IMR-90 (cell line): ENCODE results near the gene SORBS1. TPM values are rescaled to one million over a fixed set of nuclear protein-coding genes. Genes with fewer than 3 reads are reported as not detected.

ENCODE experiments used
- ATAC-seq: fragments of 200-7000 bp; cut with Tn5 transposase; 2 replicates; pipeline ENCODE4 v1.9.1; 2020; ENCODE audit warnings: low read depth, mild to moderate bottlenecking, moderate library complexity
- BruUV-seq: library from RNA; stranded (reverse); fragments of 400-500 nt; replicated peaks from 2 replicates; lab custom pipeline; 2021; lab: Mats Ljungman, UMichigan
- CTCF ChIA-PET: fragments of 300-600 bp; formaldehyde crosslinking; extraction: SDS; loops from one replicate; lab custom pipeline; 2021; ENCODE audit warnings: antibody characterized with exemption; lab: Yijun Ruan, JAX
- POLR2A ChIA-PET: fragments of 300-600 bp; sonication (Branson Sonifier 250); formaldehyde crosslinking; loops from one replicate; lab custom pipeline; 2022; ENCODE audit warnings: antibody characterized with exemption; ENCODE audit not compliant: unreplicated experiment; lab: Charles Lee
- DNase-seq: peaks from one replicate; pipeline ENCODE4 v3.0.0; 2013
- H2AFZ ChIP-seq: replicated peaks from 2 replicates; pipeline ENCODE3; 2013; ENCODE audit warnings: low read length, mild to moderate bottlenecking; ENCODE audit not compliant: poor library complexity
- H2AK5ac ChIP-seq: 2 replicates; pipeline ENCODE4 v1.6.1; 2013; ENCODE audit warnings: low read depth, low read length, inconsistent platforms
- H2AK9ac ChIP-seq: replicated peaks from 2 replicates; pipeline ENCODE3; 2013; ENCODE audit warnings: mild to moderate bottlenecking, low read depth, low read length, moderate library complexity; ENCODE audit not compliant: poor library complexity
- H2BK120ac ChIP-seq: 2 replicates; pipeline ENCODE4 v1.6.1; 2013; ENCODE audit warnings: low read depth, low read length, inconsistent platforms
- H2BK15ac ChIP-seq: 3 replicates; pipeline ENCODE4 v1.6.1; 2013; ENCODE audit warnings: low read depth, low read length, inconsistent platforms
- H2BK20ac ChIP-seq: 2 replicates; pipeline ENCODE4 v1.6.1; 2013; ENCODE audit warnings: low read depth, mild to moderate bottlenecking, inconsistent platforms, low read length, moderate library complexity
- H2BK5ac ChIP-seq: 2 replicates; pipeline ENCODE4 v1.6.1; 2013; ENCODE audit warnings: mild to moderate bottlenecking, low read depth, low read length, inconsistent platforms; ENCODE audit not compliant: poor library complexity, severe bottlenecking
- H3K14ac ChIP-seq: replicated peaks from 2 replicates; pipeline ENCODE4 v1.6.1; 2013; ENCODE audit warnings: low read depth, low read length, inconsistent platforms
- H3K18ac ChIP-seq: 2 replicates; pipeline ENCODE4 v1.6.1; 2013; ENCODE audit warnings: low read depth, low read length, control low read depth
- H3K23ac ChIP-seq: 2 replicates; pipeline ENCODE4 v1.6.1; 2013; ENCODE audit warnings: low read depth, low read length, inconsistent platforms
- H3K27ac ChIP-seq: 2 replicates; pipeline ENCODE4 v1.5.1; 2013; ENCODE audit warnings: mild to moderate bottlenecking, control low read depth, low read length; ENCODE audit not compliant: insufficient read depth
- H3K27me3 ChIP-seq: 2 replicates; pipeline ENCODE4 v1.6.1; 2013; ENCODE audit warnings: low read length; ENCODE audit not compliant: control insufficient read depth, insufficient read depth
- H3K36me3 ChIP-seq: 2 replicates; pipeline ENCODE4 v1.6.1; 2013; ENCODE audit warnings: low read length, mixed read lengths; ENCODE audit not compliant: control insufficient read depth, insufficient read depth
- H3K4ac ChIP-seq: 2 replicates; pipeline ENCODE4 v1.6.1; 2013; ENCODE audit warnings: low read depth, low read length, inconsistent platforms
- H3K4me1 ChIP-seq: 2 replicates; pipeline ENCODE4 v1.6.1; 2013; ENCODE audit warnings: low read length, mixed read lengths; ENCODE audit not compliant: control insufficient read depth, insufficient read depth
- H3K4me2 ChIP-seq: 2 replicates; pipeline ENCODE4 v1.6.1; 2013; ENCODE audit warnings: low read depth, mild to moderate bottlenecking, control low read depth, low read length, moderate library complexity
- H3K4me3 ChIP-seq: 2 replicates; pipeline ENCODE4 v1.5.1; 2013; ENCODE audit warnings: low read depth, mild to moderate bottlenecking, control low read depth, low read length, moderate library complexity; ENCODE audit not compliant: insufficient read depth
- H3K56ac ChIP-seq: 2 replicates; pipeline ENCODE4 v1.6.1; 2013; ENCODE audit warnings: low read length, inconsistent platforms; ENCODE audit not compliant: insufficient read depth; ENCODE audit errors: extremely low read depth
- H3K79me1 ChIP-seq, 2 experiments: 2 replicates each; pipeline ENCODE4 v1.6.1; 2013; ENCODE audit warnings: low read length in 2 of 2, inconsistent platforms in 1 of 2, low read depth in 1 of 2
- H3K9ac ChIP-seq: 2 replicates; pipeline ENCODE4 v1.6.1; 2013; ENCODE audit warnings: low read depth, low read length, control low read depth
- H3K9me1 ChIP-seq: 2 replicates; pipeline ENCODE4 v1.6.1; 2013; ENCODE audit warnings: low read length, inconsistent platforms; ENCODE audit not compliant: insufficient read depth
- H3K9me3 ChIP-seq: 2 replicates; pipeline ENCODE4 v1.6.1; 2013; ENCODE audit warnings: low read length; ENCODE audit not compliant: control insufficient read depth, insufficient read depth
- H4K20me1 ChIP-seq: 2 replicates; pipeline ENCODE4 v1.6.1; 2013; ENCODE audit warnings: low read length, inconsistent platforms; ENCODE audit not compliant: insufficient read depth
- H4K5ac ChIP-seq: 2 replicates; pipeline ENCODE4 v1.6.1; 2013; ENCODE audit warnings: mild to moderate bottlenecking, low read depth, low read length, control low read depth
- H4K8ac ChIP-seq, 2 experiments: 2 replicates each; pipeline ENCODE4 v1.6.1; 2013; ENCODE audit warnings: low read depth in 2 of 2, low read length in 2 of 2, control low read depth in 1 of 2, inconsistent platforms in 1 of 2
- H4K91ac ChIP-seq: 2 replicates; pipeline ENCODE4 v1.6.1; 2013; ENCODE audit warnings: low read depth, low read length, inconsistent platforms; ENCODE audit not compliant: insufficient read depth
- BHLHE40 ChIP-seq: fragments of 150-350 bp; IDR thresholded peaks from 2 replicates; pipeline ENCODE4 v1.6.1; 2016; ENCODE audit warnings: mild to moderate bottlenecking, low read depth, low read length
- CEBPB ChIP-seq: IDR thresholded peaks from 2 replicates; pipeline ENCODE4 v1.6.1; 2012; ENCODE audit warnings: low read depth, low read length, improper control_type of control experiment
- CHD1 ChIP-seq: IDR thresholded peaks from 2 replicates; pipeline ENCODE4 v1.6.1; 2012; ENCODE audit warnings: low read depth, low read length, improper control_type of control experiment
- CTCF ChIP-seq: conservative IDR thresholded peaks from 2 replicates; pipeline ENCODE4 v1.5.1; 2012; ENCODE audit warnings: mild to moderate bottlenecking, low read depth, low read length, improper control_type of control experiment
- FOS ChIP-seq: fragments of 150-350 bp; IDR thresholded peaks from 2 replicates; pipeline ENCODE4 v1.6.1; 2016; ENCODE audit warnings: low read depth, low read length
- MAFK ChIP-seq: IDR thresholded peaks from 2 replicates; pipeline ENCODE4 v1.6.1; 2012; ENCODE audit warnings: low read depth, low read length, improper control_type of control experiment
- MAZ ChIP-seq: IDR thresholded peaks from 2 replicates; pipeline ENCODE4 v1.6.1; 2012; ENCODE audit warnings: low read depth, mild to moderate bottlenecking, low read length, improper control_type of control experiment, moderate library complexity, borderline replicate concordance
- MXI1 ChIP-seq: IDR thresholded peaks from 2 replicates; pipeline ENCODE4 v1.6.1; 2012; ENCODE audit warnings: low read depth, mild to moderate bottlenecking, low read length, moderate library complexity, borderline replicate concordance
- POLR2A ChIP-seq: IDR thresholded peaks from 2 replicates; pipeline ENCODE4 v1.6.1; 2012; ENCODE audit warnings: mild to moderate bottlenecking, low read depth, low read length
- RAD21 ChIP-seq: IDR thresholded peaks from 2 replicates; pipeline ENCODE4 v1.6.1; 2012; ENCODE audit warnings: low read length, improper control_type of control experiment
- RFX5 ChIP-seq: IDR thresholded peaks from 2 replicates; pipeline ENCODE4 v1.8.0; 2012; ENCODE audit warnings: low read depth, mild to moderate bottlenecking, low read length, moderate library complexity
- SMC3 ChIP-seq: fragments of 150-350 bp; IDR thresholded peaks from 2 replicates; pipeline ENCODE4 v1.6.1; 2016; ENCODE audit warnings: low read depth, mild to moderate bottlenecking, antibody characterized with exemption, low read length, moderate library complexity
- USF2 ChIP-seq: fragments of 150-350 bp; IDR thresholded peaks from 2 replicates; pipeline ENCODE4 v1.6.1; 2017; ENCODE audit warnings: mild to moderate bottlenecking, antibody characterized with exemption, low read length, low read depth
- WGBS, 2 experiments: methylation state at CpG; one replicate each; pipeline versions ENCODE4 v1.1.5 to v1.1.7; 2013; ENCODE audit warnings: missing lambda C conversion rate in 2 of 2; ENCODE audit not compliant: insufficient read length in 1 of 2; ENCODE audit errors: extremely low coverage in 2 of 2; 5-methylcytosine and 5-hydroxymethylcytosine counted together
- dilution Hi-C: fragments of 300-500 bp; cut with HindIII; formaldehyde crosslinking; loops from one replicate; pipeline ENCODE4 v1.14.3; 2018; ENCODE audit warnings: low sequenced_read_pairs; ENCODE audit not compliant: unreplicated experiment
- in situ Hi-C: fragments of 300-500 bp; cut with MboI; formaldehyde crosslinking; loops from 3 replicates; pipeline ENCODE4 v1.14.3; 2019; ENCODE audit warnings: low sequenced_read_pairs, inconsistent platforms, mixed read lengths
- intact Hi-C: fragments of 100-400 bp; cut with micrococcal nuclease; formaldehyde crosslinking; loops from 2 replicates; pipeline ENCODE4 v1.10.0; 2022
- polyA plus RNA-seq, 3 experiments: library from polyadenylated mRNA; depleted of rRNA; stranded (reverse); fragments of >200 nt; gene quantifications; 2 replicates each; pipeline ENCODE4 v1.2.3, GENCODE V29; 2012; ENCODE audit warnings: low replicate concordance in 1 of 3
- total RNA-seq: library from RNA; depleted of rRNA; stranded (reverse); fragments of >200 nt; gene quantifications from 2 replicates; pipeline ENCODE4 v1.2.3, GENCODE V29; 2012
- TF ChIP-seq, protein P1 (sequence below): fragments of 150-350 bp; IDR thresholded peaks from 2 replicates; pipeline ENCODE4 v1.6.1; 2016; ENCODE audit warnings: low read depth, mild to moderate bottlenecking, low read length, moderate library complexity, borderline replicate concordance

The SORBS1 gene
- total and polyA plus RNA-seq, 2 of the 4 experiments (the other 2 are of a cell fraction): 0.18 to 0.32 TPM

- no peak for DNase-seq
- H2BK20ac ChIP-seq: no peak overlapping the region
Observed at GRCh38 chr10:95532536-95532935, 28.6 kb downstream of the SORBS1 start.

More at GRCh38 chr10:95532536-95532935, 28.6 kb downstream of the SORBS1 start:
- TF ChIP-seq, protein P1, sequence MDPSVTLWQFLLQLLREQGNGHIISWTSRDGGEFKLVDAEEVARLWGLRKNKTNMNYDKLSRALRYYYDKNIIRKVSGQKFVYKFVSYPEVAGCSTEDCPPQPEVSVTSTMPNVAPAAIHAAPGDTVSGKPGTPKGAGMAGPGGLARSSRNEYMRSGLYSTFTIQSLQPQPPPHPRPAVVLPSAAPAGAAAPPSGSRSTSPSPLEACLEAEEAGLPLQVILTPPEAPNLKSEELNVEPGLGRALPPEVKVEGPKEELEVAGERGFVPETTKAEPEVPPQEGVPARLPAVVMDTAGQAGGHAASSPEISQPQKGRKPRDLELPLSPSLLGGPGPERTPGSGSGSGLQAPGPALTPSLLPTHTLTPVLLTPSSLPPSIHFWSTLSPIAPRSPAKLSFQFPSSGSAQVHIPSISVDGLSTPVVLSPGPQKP: no peak
- TF ChIP-seq SMC3 (no peak), RAD21 (no peak), USF2 (no peak), POLR2A (no peak), BHLHE40 (no peak), CHD1 (no peak), MAZ (no peak), MXI1 (no peak), RFX5 (no peak), CEBPB (no peak), MAFK (no peak), FOS (no peak), CTCF (no peak)
- no peak for ATAC-seq
- Histone ChIP-seq H4K8ac (no peak overlapping the region), H3K9me1 (no peaks in the 10 kb centered on the region; the same call in 1 of the 2 replicates), H2AFZ (no peak overlapping the region), H4K20me1 (no peaks in the 10 kb centered on the region), H3K9me3 (no peaks in the 10 kb centered on the region), H2BK15ac (no peak overlapping the region), H2AK9ac (no peak overlapping the region), H3K27ac (no peak overlapping the region), H3K79me1 (no peaks in the 10 kb centered on the region), H3K56ac (no peak overlapping the region), H3K4me2 (no peak overlapping the region), H2BK120ac (no peak overlapping the region), H3K9ac (no peak overlapping the region), H3K4me3 (no peak overlapping the region), H3K14ac (no peak overlapping the region), H2BK5ac (no peak overlapping the region), H3K27me3 (no peaks in the 10 kb centered on the region), H4K91ac (no peak overlapping the region), H2AK5ac (no peak overlapping the region), H3K23ac (no peak overlapping the region), H3K4ac (no peak overlapping the region), H3K36me3 (no peaks in the 10 kb centered on the region), H4K5ac (no peak overlapping the region), H3K4me1 (no peaks in the 10 kb centered on the region), H3K18ac (no peak overlapping the region)
- dilution Hi-C loops (no loop called here), in situ Hi-C loops (no loop called here), intact Hi-C loops (no loop called here)
- POLR2A ChIA-PET: no interaction called here
- CTCF ChIA-PET: no interaction called here
- 67% methylated on average over 1 of the region's 2 CpGs; no CpG with 5 or more reads in 1 of the 2 experiments for WGBS, 2 experiments
- BruUV-seq: no TSS peak
